Kidney epithelial cell (primary cell): ENCODE data around the gene SESN1. TPM values are rescaled to one million over a fixed set of nuclear protein-coding genes. Genes with fewer than 3 reads are reported as not detected.

Source experiments
- DNase-seq: peaks from one replicate; pipeline ENCODE4 v3.0.0-alpha.2; 2010; ENCODE audit warnings: low read depth
- H3K27me3 ChIP-seq: 2 replicates; pipeline ENCODE4 v1.6.0; 2011; ENCODE audit warnings: low read length; ENCODE audit not compliant: control insufficient read depth, insufficient read depth
- H3K36me3 ChIP-seq: 2 replicates; pipeline ENCODE4 v1.5.1; 2011; ENCODE audit warnings: low read length; ENCODE audit not compliant: control insufficient read depth, insufficient read depth
- H3K4me3 ChIP-seq: 2 replicates; pipeline ENCODE4 v1.5.1; 2011; ENCODE audit warnings: low read depth, mild to moderate bottlenecking, control low read depth, low read length
- total RNA-seq: library from RNA; depleted of rRNA; stranded (reverse); fragments of >200 nt; gene quantifications from 2 replicates; pipeline ENCODE4 v1.2.3, GENCODE V29; 2015
- TF ChIP-seq, protein P1 (sequence below): IDR thresholded peaks from 2 replicates; pipeline ENCODE4 v1.5.1; 2011; ENCODE audit warnings: mild to moderate bottlenecking, moderate library complexity, low read length, control low read depth, inconsistent platforms; ENCODE audit not compliant: insufficient read depth, poor library complexity, severe bottlenecking

Gene SESN1
- total RNA-seq, 1 donor from 2014 or later = 13.2 TPM

DNA sequence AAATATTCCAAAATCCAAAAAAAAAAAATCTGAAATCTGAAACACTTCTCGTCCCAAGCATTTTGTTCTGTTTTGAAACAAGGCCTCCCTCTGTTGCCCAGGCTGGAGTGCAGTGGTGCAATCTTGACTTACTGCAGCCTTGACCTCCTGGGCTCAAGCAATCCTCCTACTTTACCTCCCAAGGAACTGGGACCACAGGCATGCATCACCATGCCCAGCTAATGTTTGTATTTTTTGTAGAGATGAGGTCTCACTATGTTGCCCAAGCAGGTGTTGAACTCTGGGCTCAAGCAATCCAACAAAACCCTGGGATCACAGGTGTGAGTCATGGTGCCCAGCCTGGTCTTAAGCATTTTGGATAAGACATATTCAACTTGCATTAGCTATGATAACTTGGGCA lies 13.6 kb downstream of the SESN1 start:
- Histone ChIP-seq H3K4me3 (no peak overlapping the region), H3K36me3 (no peaks in the 10 kb centered on the region), H3K27me3 (no peaks in the 10 kb centered on the region)
- DNase-seq = no peak
- TF ChIP-seq, protein P1, sequence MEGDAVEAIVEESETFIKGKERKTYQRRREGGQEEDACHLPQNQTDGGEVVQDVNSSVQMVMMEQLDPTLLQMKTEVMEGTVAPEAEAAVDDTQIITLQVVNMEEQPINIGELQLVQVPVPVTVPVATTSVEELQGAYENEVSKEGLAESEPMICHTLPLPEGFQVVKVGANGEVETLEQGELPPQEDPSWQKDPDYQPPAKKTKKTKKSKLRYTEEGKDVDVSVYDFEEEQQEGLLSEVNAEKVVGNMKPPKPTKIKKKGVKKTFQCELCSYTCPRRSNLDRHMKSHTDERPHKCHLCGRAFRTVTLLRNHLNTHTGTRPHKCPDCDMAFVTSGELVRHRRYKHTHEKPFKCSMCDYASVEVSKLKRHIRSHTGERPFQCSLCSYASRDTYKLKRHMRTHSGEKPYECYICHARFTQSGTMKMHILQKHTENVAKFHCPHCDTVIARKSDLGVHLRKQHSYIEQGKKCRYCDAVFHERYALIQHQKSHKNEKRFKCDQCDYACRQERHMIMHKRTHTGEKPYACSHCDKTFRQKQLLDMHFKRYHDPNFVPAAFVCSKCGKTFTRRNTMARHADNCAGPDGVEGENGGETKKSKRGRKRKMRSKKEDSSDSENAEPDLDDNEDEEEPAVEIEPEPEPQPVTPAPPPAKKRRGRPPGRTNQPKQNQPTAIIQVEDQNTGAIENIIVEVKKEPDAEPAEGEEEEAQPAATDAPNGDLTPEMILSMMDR = no peak

DNA sequence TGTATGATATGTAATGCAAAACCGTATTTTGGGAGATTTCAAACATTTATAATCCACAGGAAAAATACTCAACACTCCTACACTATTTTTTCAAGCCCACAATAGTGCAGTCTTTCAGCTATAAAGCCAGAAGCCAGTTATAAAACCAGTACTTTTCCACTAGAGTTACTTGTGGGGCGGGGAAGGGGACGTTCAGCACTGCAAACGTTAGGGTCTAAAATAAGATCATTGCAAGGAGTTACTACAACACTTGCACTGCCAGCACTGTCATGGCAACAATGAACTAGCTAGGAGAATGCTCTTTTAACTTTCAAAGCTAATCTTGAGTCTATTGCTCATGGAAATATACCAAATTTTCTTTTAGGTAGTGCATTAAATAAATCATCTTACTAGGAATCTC lies 14.7 kb downstream of the SESN1 start:
- H3K36me3 ChIP-seq = no peaks in the 10 kb centered on the region
- TF ChIP-seq, protein P1 = no peak
- H3K4me3 ChIP-seq = no peak overlapping the region
- DNase-seq = no peak
- no peaks in the 10 kb centered on the region for H3K27me3 ChIP-seq

DNA sequence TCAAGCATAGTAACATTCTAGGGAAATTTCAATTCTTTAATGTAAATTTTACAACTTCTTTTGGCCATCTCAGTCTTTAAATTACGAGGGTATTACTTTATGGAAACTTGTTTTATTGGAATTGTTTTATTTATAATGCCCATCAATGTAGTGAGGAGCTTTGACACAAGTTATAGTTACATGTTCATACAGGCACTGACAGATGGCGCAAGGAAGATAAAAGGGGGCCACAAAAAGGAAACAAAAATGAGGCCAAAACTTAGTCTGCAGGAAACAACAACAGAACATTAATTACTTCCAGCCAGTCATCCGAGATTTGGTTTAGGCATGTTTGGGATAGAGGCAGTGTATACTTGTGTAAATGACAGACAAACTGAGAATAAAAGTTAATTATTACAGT lies 18.3 kb downstream of the SESN1 start:
- TF ChIP-seq, protein P1 = no peak
- Histone ChIP-seq H3K4me3 (no peak overlapping the region), H3K27me3 (no peaks in the 10 kb centered on the region), H3K36me3 (no peaks in the 10 kb centered on the region)
- no peak for DNase-seq

DNA sequence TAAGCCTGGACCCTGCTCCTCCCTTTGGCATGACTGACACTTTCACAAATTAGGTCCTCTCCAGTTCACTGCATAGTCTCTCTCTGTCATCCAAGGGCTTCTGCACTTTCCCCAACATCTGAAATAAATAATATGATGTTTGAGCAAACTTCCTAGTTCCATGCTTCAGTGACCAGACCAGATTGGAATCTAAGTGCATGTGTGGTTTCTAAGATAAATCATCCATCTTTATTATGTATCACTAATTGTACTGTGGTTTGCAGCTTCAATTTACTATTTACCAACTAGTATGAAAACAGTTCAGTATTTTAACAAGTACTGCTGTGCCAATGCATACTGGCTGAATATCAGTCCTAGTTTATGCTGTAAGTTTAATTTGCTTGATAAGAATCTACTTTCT lies 18.7 kb downstream of the SESN1 start:
- DNase-seq = no peak
- H3K27me3 ChIP-seq = no peaks in the 10 kb centered on the region
- TF ChIP-seq, protein P1 = no peak
- H3K36me3 ChIP-seq = no peaks in the 10 kb centered on the region
- no peak overlapping the region for H3K4me3 ChIP-seq

DNA sequence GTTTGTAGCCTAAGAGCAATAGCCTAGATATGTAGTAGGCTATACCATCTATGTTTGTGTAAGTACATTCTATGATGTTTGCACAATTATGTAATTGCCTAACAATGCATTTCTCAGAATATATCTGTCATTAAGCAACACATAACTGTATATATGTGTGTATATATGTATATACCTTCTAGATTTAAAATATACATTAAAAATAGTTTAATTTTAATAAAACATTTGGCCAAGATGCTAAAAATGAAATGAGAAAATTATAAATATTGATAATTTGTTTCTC lies 20.6 kb downstream of the SESN1 start:
- Histone ChIP-seq H3K4me3 (no peak overlapping the region), H3K27me3 (no peaks in the 10 kb centered on the region), H3K36me3 (no peaks in the 10 kb centered on the region)
- DNase-seq = no peak
- TF ChIP-seq, protein P1 = no peak

DNA sequence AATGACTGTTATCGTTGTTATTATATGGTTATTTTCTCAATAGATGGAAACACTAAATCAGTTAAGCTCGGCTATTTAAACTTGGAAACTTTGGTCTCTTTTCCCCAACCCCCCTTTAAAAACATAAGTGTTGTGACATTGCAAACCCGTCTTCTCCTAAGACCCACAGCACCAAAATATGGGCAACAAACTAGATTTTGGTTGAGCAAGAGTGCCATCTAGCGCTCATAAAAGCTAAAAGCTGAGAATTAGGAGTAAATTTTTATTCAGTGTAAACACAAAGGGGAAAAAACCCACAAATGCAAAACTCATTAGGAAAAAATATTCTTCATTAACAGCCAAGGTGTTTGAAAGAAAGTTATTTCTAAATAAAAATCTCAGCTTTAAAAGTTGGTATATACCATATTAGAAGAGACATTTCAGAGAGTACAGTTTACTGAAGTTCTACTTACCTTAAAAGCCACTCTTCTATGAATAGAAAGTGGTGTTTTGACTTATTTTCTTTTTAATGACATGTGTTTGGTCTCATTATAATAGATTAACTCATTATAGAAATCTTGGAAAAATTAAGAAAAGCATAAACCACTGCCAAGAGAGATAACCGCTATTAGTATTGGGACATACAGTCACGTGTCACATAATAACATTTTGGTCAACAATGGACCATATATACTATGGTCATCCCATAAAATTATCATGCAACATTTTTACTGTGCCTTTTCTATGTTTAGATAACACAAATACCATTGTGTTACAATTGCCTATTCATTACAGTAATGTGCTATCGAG lies 21.1 kb downstream of the SESN1 start:
- no peak overlapping the region for H3K4me3 ChIP-seq
- H3K36me3 ChIP-seq = no peaks in the 10 kb centered on the region
- no peaks in the 10 kb centered on the region for H3K27me3 ChIP-seq
- TF ChIP-seq, protein P1 = peak; percentile 65
- no peak for DNase-seq
